ENCODE results near the gene EIF6. TPM values are rescaled to one million over a fixed set of nuclear protein-coding genes. Genes with fewer than 3 reads are reported as not detected.

Gene EIF6
- total and polyA plus RNA-seq, 9 of the 15 experiments (the other 6 are each of a cell fraction or from before 2014, with no cell fraction given) = 165 to 832 (median 229) TPM

GRCh38 chr20:35296101-35296554 lies 11.6 kb upstream of the EIF6 start:
- H3K4me1 ChIP-seq (replicated peaks in 1 of 2; ENCODE audit: control insufficient read depth in 2 of 2, insufficient read depth in 2 of 2, low read length in 2 of 2) = peaks cover 3 to 19% of the 10 kb centered on the region in 2 experiments; a peak in 4 of 5 replicates
- no peak overlapping the region for H3K4me3 ChIP-seq
- no TSS peak for BruUV-seq (replicated peaks)
- intact Hi-C loops (cut with micrococcal nuclease) = no loop called here
- FAIRE-seq (no peak), DNase-seq (ENCODE audit: extremely low read depth in 1 of 4, low spot score in 3 of 4) (no peak), ATAC-seq (no peak)
- H3K79me2 ChIP-seq (ENCODE audit: control insufficient read depth, insufficient read depth, low read length) = no peaks in the 10 kb centered on the region
- no peak overlapping the region for H3K9ac ChIP-seq (ENCODE audit: insufficient read depth in 1 of 2, low read depth in 2 of 2, low read length in 2 of 2)
- H3K4me2 ChIP-seq (ENCODE audit: insufficient read depth, low read length) = no peak overlapping the region
- WGBS (ENCODE audit: insufficient coverage, low coverage, missing lambda C conversion rate) = 15% methylated on average over 9 of the region's 9 CpGs
- H3K36me3 ChIP-seq (ENCODE audit: control insufficient read depth, insufficient read depth, low read length) = no peaks in the 10 kb centered on the region
- no peak overlapping the region for H3K27ac ChIP-seq (ENCODE audit: extremely low read depth, low read depth, low read length)
- TF ChIP-seq TBL1XR1 (IDR thresholded peaks at IDR 0.05; ENCODE audit: low read length in 2 of 2) = no peak
- POLR2A ChIA-PET = interaction anchor here (0.6 kb wide), 1 partner anchor 171 kb away, joined by 3 read pairs; no protein-coding TSS in a partner anchor
- H3K9me1 ChIP-seq (ENCODE audit: control insufficient read depth, insufficient read depth, low read length) = peaks cover 3% of the 10 kb centered on the region
- H4K20me1 ChIP-seq (replicated peaks; ENCODE audit: control insufficient read depth, insufficient read depth, low read length) = 0 out of 2 replicates have a peak, but pooled peaks cover 4% of the 10 kb centered on the region
- H2AFZ ChIP-seq (ENCODE audit: low read depth, low read length) = no peak overlapping the region
- H3K27me3 ChIP-seq (ENCODE audit: control insufficient read depth in 2 of 2, insufficient read depth in 2 of 2, low read length in 2 of 2) = peaks cover 31 to 54% of the 10 kb centered on the region in 2 experiments
- H3K9me3 ChIP-seq (replicated peaks; ENCODE audit: control insufficient read depth, insufficient read depth, low read depth, low read length) = no peaks in the 10 kb centered on the region
- in situ Hi-C loops (cut with MboI) = no loop called here
- CTCF ChIA-PET (ENCODE audit: low intra/inter-chr PET ratio) = no interaction called here

GRCh38 chr20:35295674-35296073 lies 11.1 kb upstream of the EIF6 start:
- H3K79me2 ChIP-seq (ENCODE audit: control insufficient read depth, insufficient read depth, low read length) = no peaks in the 10 kb centered on the region
- no peak overlapping the region for H2AFZ ChIP-seq (ENCODE audit: low read depth, low read length)
- no peak overlapping the region for H3K4me3 ChIP-seq
- no peaks in the 10 kb centered on the region for H3K9me3 ChIP-seq (replicated peaks; ENCODE audit: control insufficient read depth, insufficient read depth, low read depth, low read length)
- H4K20me1 ChIP-seq (replicated peaks; ENCODE audit: control insufficient read depth, insufficient read depth, low read length) = 0 out of 2 replicates have a peak, but pooled peaks cover 4% of the 10 kb centered on the region
- no peak for ATAC-seq
- DNase-seq (ENCODE audit: extremely low read depth in 1 of 4, low spot score in 3 of 4) = no peak
- CTCF ChIA-PET (ENCODE audit: low intra/inter-chr PET ratio) = no interaction called here
- no peaks in the 10 kb centered on the region for H3K36me3 ChIP-seq (ENCODE audit: control insufficient read depth, insufficient read depth, low read length)
- no peak overlapping the region for H3K4me2 ChIP-seq (ENCODE audit: insufficient read depth, low read length)
- POLR2A ChIA-PET = no interaction called here
- FAIRE-seq = no peak
- peaks cover 3% of the 10 kb centered on the region for H3K9me1 ChIP-seq (ENCODE audit: control insufficient read depth, insufficient read depth, low read length)
- H3K27me3 ChIP-seq (ENCODE audit: control insufficient read depth in 2 of 2, insufficient read depth in 2 of 2, low read length in 2 of 2) = peaks cover 31 to 57% of the 10 kb centered on the region in 2 experiments
- in situ Hi-C loops (cut with MboI) (no loop called here), intact Hi-C loops (cut with micrococcal nuclease) (no loop called here)
- H3K4me1 ChIP-seq (replicated peaks in 1 of 2; ENCODE audit: control insufficient read depth in 2 of 2, insufficient read depth in 2 of 2, low read length in 2 of 2) = peaks cover 3 to 19% of the 10 kb centered on the region in 2 experiments; a peak in 4 of 5 replicates
- H3K27ac ChIP-seq (ENCODE audit: extremely low read depth, low read depth, low read length) = no peak overlapping the region
- H3K9ac ChIP-seq (ENCODE audit: insufficient read depth in 1 of 2, low read depth in 2 of 2, low read length in 2 of 2) = no peak overlapping the region
- BruUV-seq (replicated peaks) = no TSS peak
- WGBS (ENCODE audit: insufficient coverage, low coverage, missing lambda C conversion rate) = 9% methylated on average over 8 of the region's 8 CpGs
- TF ChIP-seq BRF1 (IDR thresholded peaks at IDR 0.05; ENCODE audit: borderline replicate concordance, extremely low read depth, insufficient read length) (no peak), XRCC3 (IDR thresholded peaks at IDR 0.05) (no peak), XRCC5 (IDR thresholded peaks at IDR 0.05; ENCODE audit: low read depth, low read length) (no peak), RBM25 (IDR thresholded peaks at IDR 0.05; ENCODE audit: low read depth, low read length, severe bottlenecking) (no peak), SMAD3 (CRISPR knock-in tag; conservative IDR thresholded peaks at IDR 0.05) (no peak), AFF1 (IDR thresholded peaks at IDR 0.05; ENCODE audit: low read depth in 1 of 2, partially characterized antibody in 2 of 2) (no peak), TFE3 (CRISPR knock-in tag; IDR thresholded peaks at IDR 0.05) (no peak)

Measured in K562 (cell line).